ENCODE results near the gene ERP29. TPM values are rescaled to one million over a fixed set of nuclear protein-coding genes. Genes with fewer than 3 reads are reported as not detected.

Gene ERP29
- total and polyA plus RNA-seq, 2 of the 13 experiments (the other 11 are each of a cell fraction or from before 2014, with no cell fraction given), result 111 to 147 TPM

DNA sequence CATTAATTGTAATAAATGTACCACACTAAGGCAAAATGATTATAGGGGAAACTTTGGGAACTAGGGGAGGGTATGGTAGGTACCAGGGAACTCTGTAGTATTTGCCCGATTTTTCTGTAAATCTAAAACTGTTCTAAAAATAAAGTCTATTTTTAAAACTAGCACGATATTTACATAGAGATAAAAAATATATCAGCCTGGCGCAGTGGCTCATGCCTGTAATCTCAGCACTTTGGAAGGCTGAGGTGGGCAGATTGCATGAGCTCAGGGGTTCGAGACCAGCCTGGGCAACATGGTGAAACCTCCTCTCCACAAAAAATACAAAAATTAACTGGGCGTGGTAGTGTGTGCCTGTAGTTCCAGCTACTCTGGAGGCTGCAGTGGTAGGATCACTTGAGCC, 32.6 kb upstream of the ERP29 start:
- Histone ChIP-seq H3K9me3 (ENCODE audit: low read length) (no peaks in the 10 kb centered on the region), H2AFZ (ENCODE audit: low read length) (no peak overlapping the region), H3K4me1 (ENCODE audit: insufficient read depth, low read length) (peaks cover 1% of the 10 kb centered on the region; the same call in 1 of the 2 replicates), H4K20me1 (ENCODE audit: insufficient read depth, low read length) (no peaks in the 10 kb centered on the region), H3K36me3 (replicated peaks in 1 of 2; ENCODE audit: control insufficient read depth in 1 of 2, insufficient read depth in 2 of 2, low read length in 2 of 2) (no peaks in the 10 kb centered on the region), H3K4me3 (replicated peaks in 1 of 3; ENCODE audit: insufficient read depth in 1 of 3, low read depth in 2 of 3, low read length in 3 of 3) (no peak overlapping the region), H3K79me2 (ENCODE audit: insufficient read depth, low read length) (no peaks in the 10 kb centered on the region), H3K9ac (ENCODE audit: insufficient read depth, low read depth, low read length) (no peak overlapping the region), H3K4me2 (ENCODE audit: low read depth, low read length) (no peak overlapping the region), H3K27ac (ENCODE audit: extremely low read length, insufficient read depth, low read length) (no peak overlapping the region), H3K27me3 (ENCODE audit: control insufficient read depth in 1 of 2, insufficient read depth in 2 of 2, low read length in 2 of 2) (no peaks in the 10 kb centered on the region; a peak in 1 of 5 replicates)
- ChIA-PET POLR2A (no interaction called here), CTCF (ENCODE audit: low intra/inter-chr PET ratio, low total read pairs) (no interaction called here)
- ATAC-seq, result no peak
- TF ChIP-seq ZSCAN5A (CRISPR knock-in tag; IDR thresholded peaks at IDR 0.05; ENCODE audit: borderline replicate concordance) (no peak), RAD51 (IDR thresholded peaks at IDR 0.05; ENCODE audit: borderline replicate concordance) (no peak)
- in situ Hi-C loops (cut with HindIII; ENCODE audit: extremely low pct_ligation_motif_present, low pct_unique_long_range_greater_than_20kb) (no loop called here), intact Hi-C loops (cut with micrococcal nuclease; ENCODE audit: unreplicated experiment) (no loop called here)
- WGBS (ENCODE audit: low lambda C conversion rate), result 99% methylated on average over 5 of the region's 5 CpGs
- no TSS peak for BruUV-seq (replicated peaks)
- no peak for FAIRE-seq
- DNase-seq (ENCODE audit: low spot score), result no peak

- H3K9me3 ChIP-seq (ENCODE audit: low read length), result no peaks in the 10 kb centered on the region
- no peak overlapping the region for H3K9ac ChIP-seq (ENCODE audit: insufficient read depth, low read depth, low read length)
- H3K4me1 ChIP-seq (ENCODE audit: insufficient read depth, low read length), result no peaks in the 10 kb centered on the region
- no peaks in the 10 kb centered on the region for H3K36me3 ChIP-seq (replicated peaks in 1 of 2; ENCODE audit: control insufficient read depth in 1 of 2, insufficient read depth in 2 of 2, low read length in 2 of 2)
- ChIA-PET POLR2A (no interaction called here), CTCF (ENCODE audit: low intra/inter-chr PET ratio, low total read pairs) (no interaction called here)
- no peak for DNase-seq (ENCODE audit: low spot score)
- H3K4me3 ChIP-seq (replicated peaks in 1 of 3; ENCODE audit: insufficient read depth in 1 of 3, low read depth in 2 of 3, low read length in 3 of 3), result no peak overlapping the region
- 98% methylated on average over 2 of the region's 2 CpGs for WGBS (ENCODE audit: low lambda C conversion rate)
- BruUV-seq (replicated peaks), result no TSS peak
- ATAC-seq, result no peak
- no peaks in the 10 kb centered on the region for H3K79me2 ChIP-seq (ENCODE audit: insufficient read depth, low read length)
- no peaks in the 10 kb centered on the region for H4K20me1 ChIP-seq (ENCODE audit: insufficient read depth, low read length)
- in situ Hi-C loops (cut with HindIII; ENCODE audit: extremely low pct_ligation_motif_present, low pct_unique_long_range_greater_than_20kb) (no loop called here), intact Hi-C loops (cut with micrococcal nuclease; ENCODE audit: unreplicated experiment) (no loop called here)
- no peak for FAIRE-seq
- no peak overlapping the region for H3K27ac ChIP-seq (ENCODE audit: extremely low read length, insufficient read depth, low read length)
- H3K4me2 ChIP-seq (ENCODE audit: low read depth, low read length), result no peak overlapping the region
- no peak overlapping the region for H2AFZ ChIP-seq (ENCODE audit: low read length)
- no peaks in the 10 kb centered on the region; a peak in 1 of 5 replicates for H3K27me3 ChIP-seq (ENCODE audit: control insufficient read depth in 1 of 2, insufficient read depth in 2 of 2, low read length in 2 of 2)
- TF ChIP-seq, protein P1, sequence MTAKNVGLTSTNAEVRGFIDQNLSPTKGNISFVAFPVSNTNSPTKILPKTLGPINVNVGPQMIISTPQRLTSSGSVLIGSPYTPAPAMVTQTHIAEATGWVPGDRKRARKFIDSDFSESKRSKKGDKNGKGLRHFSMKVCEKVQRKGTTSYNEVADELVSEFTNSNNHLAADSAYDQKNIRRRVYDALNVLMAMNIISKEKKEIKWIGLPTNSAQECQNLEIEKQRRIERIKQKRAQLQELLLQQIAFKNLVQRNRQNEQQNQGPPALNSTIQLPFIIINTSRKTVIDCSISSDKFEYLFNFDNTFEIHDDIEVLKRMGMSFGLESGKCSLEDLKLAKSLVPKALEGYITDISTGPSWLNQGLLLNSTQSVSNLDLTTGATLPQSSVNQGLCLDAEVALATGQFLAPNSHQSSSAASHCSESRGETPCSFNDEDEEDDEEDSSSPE (CRISPR knock-in tag; IDR thresholded peaks at IDR 0.05), result no peak
- TF ChIP-seq NR2F2 (IDR thresholded peaks at IDR 0.05; ENCODE audit: borderline replicate concordance, low read depth) (no peak), SRSF4 (IDR thresholded peaks at IDR 0.05; ENCODE audit: low read depth, low read length, poor library complexity, severe bottlenecking) (no peak), ZNF678 (CRISPR knock-in tag; IDR thresholded peaks at IDR 0.05) (no peak), RAD21 (CRISPR knock-in tag; IDR thresholded peaks at IDR 0.05) (no peak), MED13 (CRISPR knock-in tag; IDR thresholded peaks at IDR 0.05) (no peak), TBX3 (IDR thresholded peaks at IDR 0.05; ENCODE audit: borderline replicate concordance) (no peak), TMF1 (CRISPR knock-in tag; IDR thresholded peaks at IDR 0.05; ENCODE audit: low read depth) (no peak)
- TF ChIP-seq, protein P2, sequence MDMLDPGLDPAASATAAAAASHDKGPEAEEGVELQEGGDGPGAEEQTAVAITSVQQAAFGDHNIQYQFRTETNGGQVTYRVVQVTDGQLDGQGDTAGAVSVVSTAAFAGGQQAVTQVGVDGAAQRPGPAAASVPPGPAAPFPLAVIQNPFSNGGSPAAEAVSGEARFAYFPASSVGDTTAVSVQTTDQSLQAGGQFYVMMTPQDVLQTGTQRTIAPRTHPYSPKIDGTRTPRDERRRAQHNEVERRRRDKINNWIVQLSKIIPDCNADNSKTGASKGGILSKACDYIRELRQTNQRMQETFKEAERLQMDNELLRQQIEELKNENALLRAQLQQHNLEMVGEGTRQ (IDR thresholded peaks at IDR 0.05; ENCODE audit: low read depth, low read length), result no peak
- TF ChIP-seq, protein P2 (CRISPR knock-in tag; IDR thresholded peaks at IDR 0.05; ENCODE audit: borderline replicate concordance), result no peak
- TF ChIP-seq, protein P3, sequence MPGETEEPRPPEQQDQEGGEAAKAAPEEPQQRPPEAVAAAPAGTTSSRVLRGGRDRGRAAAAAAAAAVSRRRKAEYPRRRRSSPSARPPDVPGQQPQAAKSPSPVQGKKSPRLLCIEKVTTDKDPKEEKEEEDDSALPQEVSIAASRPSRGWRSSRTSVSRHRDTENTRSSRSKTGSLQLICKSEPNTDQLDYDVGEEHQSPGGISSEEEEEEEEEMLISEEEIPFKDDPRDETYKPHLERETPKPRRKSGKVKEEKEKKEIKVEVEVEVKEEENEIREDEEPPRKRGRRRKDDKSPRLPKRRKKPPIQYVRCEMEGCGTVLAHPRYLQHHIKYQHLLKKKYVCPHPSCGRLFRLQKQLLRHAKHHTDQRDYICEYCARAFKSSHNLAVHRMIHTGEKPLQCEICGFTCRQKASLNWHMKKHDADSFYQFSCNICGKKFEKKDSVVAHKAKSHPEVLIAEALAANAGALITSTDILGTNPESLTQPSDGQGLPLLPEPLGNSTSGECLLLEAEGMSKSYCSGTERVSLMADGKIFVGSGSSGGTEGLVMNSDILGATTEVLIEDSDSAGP (CRISPR knock-in tag; IDR thresholded peaks at IDR 0.05; ENCODE audit: borderline replicate concordance), result no peak
Measured at GRCh38 chr12:111981987-111982386, 31.2 kb upstream of the ERP29 start.
